ENCODE data around the gene TIAM2.

Gene TIAM2

GRCh38 chr6:155122199-155122950, 127.3 kb downstream of the TIAM2 start:
- H3K79me2 ChIP-seq (ENCODE audit: insufficient read depth, low read length), result no peaks in the 10 kb centered on the region
- no peak overlapping the region for H3K4me2 ChIP-seq (ENCODE audit: insufficient read depth, low read length)
- no peak overlapping the region for H2AFZ ChIP-seq (ENCODE audit: low read depth, low read length)
- H3K4me3 ChIP-seq (ENCODE audit: low read depth in 1 of 2, low read length in 2 of 2), result no peak overlapping the region
- TF ChIP-seq EZH2 (IDR thresholded peaks at IDR 0.05; ENCODE audit: borderline replicate concordance, low read depth, low read length, severe bottlenecking), result no peak
- TF ChIP-seq, protein P1, sequence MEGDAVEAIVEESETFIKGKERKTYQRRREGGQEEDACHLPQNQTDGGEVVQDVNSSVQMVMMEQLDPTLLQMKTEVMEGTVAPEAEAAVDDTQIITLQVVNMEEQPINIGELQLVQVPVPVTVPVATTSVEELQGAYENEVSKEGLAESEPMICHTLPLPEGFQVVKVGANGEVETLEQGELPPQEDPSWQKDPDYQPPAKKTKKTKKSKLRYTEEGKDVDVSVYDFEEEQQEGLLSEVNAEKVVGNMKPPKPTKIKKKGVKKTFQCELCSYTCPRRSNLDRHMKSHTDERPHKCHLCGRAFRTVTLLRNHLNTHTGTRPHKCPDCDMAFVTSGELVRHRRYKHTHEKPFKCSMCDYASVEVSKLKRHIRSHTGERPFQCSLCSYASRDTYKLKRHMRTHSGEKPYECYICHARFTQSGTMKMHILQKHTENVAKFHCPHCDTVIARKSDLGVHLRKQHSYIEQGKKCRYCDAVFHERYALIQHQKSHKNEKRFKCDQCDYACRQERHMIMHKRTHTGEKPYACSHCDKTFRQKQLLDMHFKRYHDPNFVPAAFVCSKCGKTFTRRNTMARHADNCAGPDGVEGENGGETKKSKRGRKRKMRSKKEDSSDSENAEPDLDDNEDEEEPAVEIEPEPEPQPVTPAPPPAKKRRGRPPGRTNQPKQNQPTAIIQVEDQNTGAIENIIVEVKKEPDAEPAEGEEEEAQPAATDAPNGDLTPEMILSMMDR (IDR thresholded peaks at IDR 0.05; ENCODE audit: borderline replicate concordance, extremely low read depth, low read length, poor library complexity, severe bottlenecking), result no peak
- H3K9me3 ChIP-seq (ENCODE audit: insufficient read depth, low read length, severe bottlenecking), result no peaks in the 10 kb centered on the region
- no peaks in the 10 kb centered on the region for H4K20me1 ChIP-seq (ENCODE audit: insufficient read depth, low read length)
- no peaks in the 10 kb centered on the region for H3K4me1 ChIP-seq (ENCODE audit: insufficient read depth, low read length)
- no peak overlapping the region for H3K9ac ChIP-seq (ENCODE audit: low read depth, low read length)
- H3K27ac ChIP-seq (ENCODE audit: low read length), result no peak overlapping the region
- H3K36me3 ChIP-seq (ENCODE audit: insufficient read depth, low read length), result no peaks in the 10 kb centered on the region
- no peak for ATAC-seq (ENCODE audit: insufficient read depth, low read depth)
- no peaks in the 10 kb centered on the region for H3K27me3 ChIP-seq (ENCODE audit: insufficient read depth, low read length, poor library complexity)
- no peak for DNase-seq

GRCh38 chr6:155123520-155123919, 128.4 kb downstream of the TIAM2 start:
- Histone ChIP-seq H3K4me2 (ENCODE audit: insufficient read depth, low read length) (no peak overlapping the region), H2AFZ (ENCODE audit: low read depth, low read length) (no peak overlapping the region), H3K27me3 (ENCODE audit: insufficient read depth, low read length, poor library complexity) (no peaks in the 10 kb centered on the region), H3K9ac (ENCODE audit: low read depth, low read length) (no peak overlapping the region), H3K4me3 (ENCODE audit: low read depth in 1 of 2, low read length in 2 of 2) (no peak overlapping the region), H3K36me3 (ENCODE audit: insufficient read depth, low read length) (no peaks in the 10 kb centered on the region), H3K27ac (ENCODE audit: low read length) (no peak overlapping the region), H3K79me2 (ENCODE audit: insufficient read depth, low read length) (no peaks in the 10 kb centered on the region), H3K4me1 (ENCODE audit: insufficient read depth, low read length) (no peaks in the 10 kb centered on the region), H3K9me3 (ENCODE audit: insufficient read depth, low read length, severe bottlenecking) (no peaks in the 10 kb centered on the region), H4K20me1 (ENCODE audit: insufficient read depth, low read length) (no peaks in the 10 kb centered on the region)
- TF ChIP-seq, protein P1 (IDR thresholded peaks at IDR 0.05; ENCODE audit: borderline replicate concordance, extremely low read depth, low read length, poor library complexity, severe bottlenecking), result no peak
- no peak for TF ChIP-seq EZH2 (IDR thresholded peaks at IDR 0.05; ENCODE audit: borderline replicate concordance, low read depth, low read length, severe bottlenecking)
- ATAC-seq (ENCODE audit: insufficient read depth, low read depth) (no peak), DNase-seq (no peak)

- no peak overlapping the region for H3K27ac ChIP-seq (ENCODE audit: low read length)
- no peak overlapping the region for H3K4me2 ChIP-seq (ENCODE audit: insufficient read depth, low read length)
- no peaks in the 10 kb centered on the region for H3K27me3 ChIP-seq (ENCODE audit: insufficient read depth, low read length, poor library complexity)
- no peaks in the 10 kb centered on the region for H4K20me1 ChIP-seq (ENCODE audit: insufficient read depth, low read length)
- H3K9me3 ChIP-seq (ENCODE audit: insufficient read depth, low read length, severe bottlenecking), result no peaks in the 10 kb centered on the region
- no peaks in the 10 kb centered on the region for H3K79me2 ChIP-seq (ENCODE audit: insufficient read depth, low read length)
- H3K4me1 ChIP-seq (ENCODE audit: insufficient read depth, low read length), result no peaks in the 10 kb centered on the region
- TF ChIP-seq EZH2 (IDR thresholded peaks at IDR 0.05; ENCODE audit: borderline replicate concordance, low read depth, low read length, severe bottlenecking), result no peak
- TF ChIP-seq, protein P1 (IDR thresholded peaks at IDR 0.05; ENCODE audit: borderline replicate concordance, extremely low read depth, low read length, poor library complexity, severe bottlenecking), result no peak
- no peak overlapping the region for H3K4me3 ChIP-seq (ENCODE audit: low read depth in 1 of 2, low read length in 2 of 2)
- no peak overlapping the region for H2AFZ ChIP-seq (ENCODE audit: low read depth, low read length)
- no peaks in the 10 kb centered on the region for H3K36me3 ChIP-seq (ENCODE audit: insufficient read depth, low read length)
- ATAC-seq (ENCODE audit: insufficient read depth, low read depth), result no peak
- no peak overlapping the region for H3K9ac ChIP-seq (ENCODE audit: low read depth, low read length)
- no peak for DNase-seq
Observed at GRCh38 chr6:155125906-155126305, 130.8 kb downstream of the TIAM2 start.

Measured in DND-41 (cell line).